Adrenal gland (tissue), 12 donors: ENCODE measurements around the gene SLC16A10. TPM values are rescaled to one million over a fixed set of nuclear protein-coding genes. Genes with fewer than 3 reads are reported as not detected.

ENCODE experiments used
- DNase-seq, 7 donors: peaks; one replicate each; pipeline ENCODE4 v3.0.0-alpha.2; 2019 to 2020
- H3K27ac ChIP-seq, 5 donors: fragments of 200-600 bp; sonication (generic) in 4 of 5; 1 replicate in 3 of 5; 2 replicates in 2 of 5; pipeline versions ENCODE4 v1.5.1 to v1.8.0; 2016 to 2020; ENCODE audit warnings: mild to moderate bottlenecking in 1 of 5
- H3K27me3 ChIP-seq: fragments of 200-600 bp; 2 replicates; pipeline ENCODE4 v1.8.0; 2021
- H3K36me3 ChIP-seq, 2 donors: fragments of 200-600 bp; replicated peaks in 1 of 2; 1 replicate in 1 of 2; 2 replicates in 1 of 2; pipeline versions ENCODE4 v1.5.1 to v1.8.0; 2018 to 2022
- H3K4me1 ChIP-seq, 2 donors: fragments of 200-600 bp; replicated peaks in 1 of 2; 1 replicate in 1 of 2; 2 replicates in 1 of 2; pipeline versions ENCODE4 v1.5.1 to v1.8.0; 2018 to 2021
- H3K4me3 ChIP-seq, 4 donors: fragments of 200-600 bp; sonication (generic) in 3 of 4; one replicate each; pipeline ENCODE4 v1.5.1; 2016 to 2018
- H3K9me3 ChIP-seq, 3 donors: fragments of 200-600 bp; sonication (generic) in 1 of 3; replicated peaks in 1 of 3; 1 replicate in 2 of 3; 2 replicates in 1 of 3; pipeline versions ENCODE4 v1.5.1 to v1.8.0; 2016 to 2021
- CTCF ChIP-seq, 6 experiments: fragments of 450-650 bp in 4 of 6; fragments of 200-600 bp in 2 of 6; sonication (generic) in 1 of 6; IDR thresholded peaks; 1 replicate in 5 of 6; 2 replicates in 1 of 6; pipeline versions ENCODE4 v1.5.1 to v1.8.0; 2016 to 2021; ENCODE audit warnings: antibody characterized with exemption in 6 of 6, mild to moderate bottlenecking in 2 of 6, moderate library complexity in 1 of 6
- POLR2A ChIP-seq, 2 donors: fragments of 450-650 bp; IDR thresholded peaks; one replicate each; pipeline ENCODE4 v1.6.1; 2017; ENCODE audit warnings: antibody characterized with exemption in 2 of 2, mild to moderate bottlenecking in 2 of 2, moderate library complexity in 1 of 2
- WGBS, 4 donors: extraction: QIAGEN DNeasy Blood & Tissue Kit in 2 of 4; methylation state at CpG; one replicate each; pipeline versions ENCODE4 v1.1.5 to v1.1.7; 2013 to 2017; 5-methylcytosine and 5-hydroxymethylcytosine counted together
- intact Hi-C, 2 donors: fragments of 100-400 bp; cut with DNase I; formaldehyde crosslinking; loops; one replicate each; pipeline versions ENCODE4 v1.14.1 to v1.15.0; 2022 to 2023
- polyA plus RNA-seq, 3 donors: library from polyadenylated mRNA; stranded (reverse); fragments of 200-250 nt in 2 of 3; fragments of 350-450 nt in 1 of 3; fragmentation: Illumina TruSeq in 1 of 3; extraction: RNeasy Lipid Tissue Mini Kit (QIAGEN cat#74804) in 1 of 3; gene quantifications; one replicate each; pipeline ENCODE4 v1.2.3, GENCODE V29; 2013 to 2014
- total RNA-seq, 9 donors: library from RNA; depleted of rRNA in 4 of 9; stranded (reverse); fragments of >200 nt in 4 of 9; fragments of 120-200 nt in 1 of 9; fragmentation: NEBNext Ultra II Directional in 1 of 9; extraction: Animal tissue kit (Norgen Biotek cat#: 25700) in 1 of 9; gene quantifications; one replicate each; pipeline versions ENCODE4 v1.1.0 to v1.2.4, GENCODE V29; 2013 to 2023
- donor health status: healthy with polysubstance abuse.
- donor health status: Bipolar disorder and iron deficiency.
- donor health status: DM: yes; HTN: yes; CAD: no.
- donor health status: DM: no; HTN: no; CAD: no.
- donor health status: DM: no; HTN: no; CAD: no.
- donor health status: DM: yes; HTN: yes; CAD: no.

SLC16A10 gene
- total and polyA plus RNA-seq, 12 donors = 4.6 to 97.0 (median 24.9) TPM

GRCh38 chr6:111204305-111204704 lies 117.0 kb downstream of the SLC16A10 start:
- no peak for DNase-seq
- Histone ChIP-seq H3K27ac (no peak overlapping the region), H3K27me3 (no peaks in the 10 kb centered on the region), H3K4me1 (no peaks in the 10 kb centered on the region), H3K9me3 (no peaks in the 10 kb centered on the region), H3K36me3 (no peaks in the 10 kb centered on the region), H3K4me3 (no peak overlapping the region)
- no peak for TF ChIP-seq POLR2A (IDR thresholded peaks at IDR 0.05)
- no peak for TF ChIP-seq CTCF (IDR thresholded peaks at IDR 0.05)
- WGBS, 4 donors = 88 to 98% (median 90%) methylated on average over 2 of the region's 2 CpGs
- intact Hi-C loops = no loop called here

GRCh38 chr6:111204881-111205280 lies 117.6 kb downstream of the SLC16A10 start:
- Histone ChIP-seq H3K9me3 (no peaks in the 10 kb centered on the region), H3K4me1 (no peaks in the 10 kb centered on the region), H3K27ac (no peak overlapping the region), H3K27me3 (no peaks in the 10 kb centered on the region), H3K4me3 (no peak overlapping the region), H3K36me3 (no peaks in the 10 kb centered on the region)
- DNase-seq = no peak
- 96 to 99% (median 98%) methylated on average over 2 of the region's 2 CpGs for WGBS, 4 donors
- intact Hi-C loops = loop anchor here in 1 of 2 donors (5.0 kb wide), 1 partner anchor 148 kb away; no protein-coding TSS in a partner anchor
- TF ChIP-seq POLR2A (IDR thresholded peaks at IDR 0.05) (no peak), CTCF (IDR thresholded peaks at IDR 0.05) (no peak)

GRCh38 chr6:111205502-111205901 lies 118.2 kb downstream of the SLC16A10 start:
- WGBS, 4 donors = 78 to 84% (median 82%) methylated on average over 3 of the region's 3 CpGs
- DNase-seq = no peak

GRCh38 chr6:111207141-111207858 lies 120.0 kb downstream of the SLC16A10 start:
- no peaks in the 10 kb centered on the region for H3K36me3 ChIP-seq
- no peaks in the 10 kb centered on the region for H3K27me3 ChIP-seq
- DNase-seq = no peak
- intact Hi-C loops = loop anchor here in 1 of 2 donors (5.0 kb wide), 1 partner anchor 150 kb away; no protein-coding TSS in a partner anchor
- 82 to 93% (median 84%) methylated on average over 4 of the region's 4 CpGs for WGBS, 4 donors
- no peaks in the 10 kb centered on the region for H3K4me1 ChIP-seq
- no peak overlapping the region for H3K27ac ChIP-seq
- no peaks in the 10 kb centered on the region for H3K9me3 ChIP-seq
- no peak overlapping the region for H3K4me3 ChIP-seq
- TF ChIP-seq CTCF (IDR thresholded peaks at IDR 0.05) = no peak

More at GRCh38 chr6:111205502-111205901, 118.2 kb downstream of the SLC16A10 start:
- intact Hi-C loops = loop anchor here in 1 of 2 donors (5.0 kb wide), 1 partner anchor 148 kb away; no protein-coding TSS in a partner anchor
- TF ChIP-seq POLR2A (IDR thresholded peaks at IDR 0.05) (no peak), CTCF (IDR thresholded peaks at IDR 0.05) (no peak)
- Histone ChIP-seq H3K36me3 (no peaks in the 10 kb centered on the region), H3K27me3 (no peaks in the 10 kb centered on the region), H3K4me1 (no peaks in the 10 kb centered on the region), H3K4me3 (no peak overlapping the region), H3K27ac (no peak overlapping the region), H3K9me3 (no peaks in the 10 kb centered on the region)
